T1000 (cell line): ENCODE measurements around the gene SPEM3.

Experiments
- DNase-seq: peaks from one replicate; lab custom pipeline; 2025; ENCODE audit warnings: mixed read lengths; lab: John Stamatoyannopoulos, UW

Gene SPEM3

DNA sequence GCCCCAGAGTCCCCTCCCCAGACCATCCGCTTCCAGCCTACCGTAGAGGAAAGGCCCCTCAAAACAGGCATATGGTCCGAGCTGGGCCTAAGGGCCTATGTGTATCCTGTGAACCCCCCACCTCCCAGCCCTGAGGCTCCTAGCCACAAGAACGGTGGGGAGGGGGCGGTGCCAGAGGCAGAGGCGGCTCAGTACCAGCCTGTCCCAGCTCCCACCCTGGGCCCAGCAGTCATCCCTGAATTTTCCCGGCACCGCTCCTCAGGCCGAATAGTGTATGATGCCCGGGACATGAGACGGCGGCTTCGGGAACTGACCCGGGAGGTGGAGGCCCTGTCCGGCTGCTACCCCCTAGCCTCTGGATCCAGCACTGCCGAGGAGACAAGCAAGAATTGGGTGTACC is 7.5 kb upstream of the SPEM3 start:
- no peak for DNase-seq

DNA sequence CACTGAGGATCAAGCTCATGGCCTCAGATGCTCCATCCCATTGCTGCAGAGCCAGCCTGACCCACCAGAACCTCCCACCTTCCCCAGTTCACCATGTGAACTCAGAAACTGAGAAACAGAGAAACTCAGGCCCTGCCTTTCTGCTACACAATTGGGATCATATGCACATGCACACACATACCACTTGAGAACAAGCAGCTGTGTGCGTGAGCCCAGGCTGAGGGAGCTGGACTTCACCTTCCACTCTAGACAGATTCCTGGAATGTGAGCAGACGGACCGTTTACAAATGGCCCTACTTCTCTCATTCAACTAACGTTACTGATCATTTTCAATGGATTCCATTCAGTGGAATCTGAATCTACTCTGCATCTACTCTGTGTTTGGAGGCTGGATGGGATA is 5.0 kb upstream of the SPEM3 start:
- no peak for DNase-seq

GRCh38 chr17:7425316-7425715 is 3.3 kb upstream of the SPEM3 start, which contains the start of gene SPEM2:
SPEM2 (plus strand) TSS chr17:7425616; CDS start chr17:7425689, 73 bp downstream.
- DNase-seq: no peak

DNA sequence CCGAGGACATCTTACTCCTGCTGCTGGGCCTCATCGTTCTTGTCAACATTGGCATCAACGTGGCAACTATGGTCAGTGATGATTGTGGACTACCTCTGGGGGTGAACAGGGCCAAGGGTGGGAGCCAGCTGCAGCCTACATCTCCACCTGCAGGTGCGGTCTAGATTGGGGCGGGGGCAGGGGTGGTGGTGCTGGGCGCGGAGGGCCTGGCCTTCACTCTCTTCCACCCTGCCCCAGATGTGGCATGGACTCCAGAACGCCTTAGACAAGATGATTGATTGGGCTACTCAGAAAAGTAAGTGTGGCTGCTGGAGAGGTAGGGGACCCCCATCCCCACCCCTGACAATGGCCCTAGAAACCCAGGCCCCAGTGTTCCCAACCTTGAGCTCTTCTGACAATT is 2.9 kb upstream of the SPEM3 start:
- no peak for DNase-seq

- DNase-seq: no peak
These were observed 2.3 kb upstream of the SPEM3 start for GRCh38 chr17:7426203-7426863.

DNA sequence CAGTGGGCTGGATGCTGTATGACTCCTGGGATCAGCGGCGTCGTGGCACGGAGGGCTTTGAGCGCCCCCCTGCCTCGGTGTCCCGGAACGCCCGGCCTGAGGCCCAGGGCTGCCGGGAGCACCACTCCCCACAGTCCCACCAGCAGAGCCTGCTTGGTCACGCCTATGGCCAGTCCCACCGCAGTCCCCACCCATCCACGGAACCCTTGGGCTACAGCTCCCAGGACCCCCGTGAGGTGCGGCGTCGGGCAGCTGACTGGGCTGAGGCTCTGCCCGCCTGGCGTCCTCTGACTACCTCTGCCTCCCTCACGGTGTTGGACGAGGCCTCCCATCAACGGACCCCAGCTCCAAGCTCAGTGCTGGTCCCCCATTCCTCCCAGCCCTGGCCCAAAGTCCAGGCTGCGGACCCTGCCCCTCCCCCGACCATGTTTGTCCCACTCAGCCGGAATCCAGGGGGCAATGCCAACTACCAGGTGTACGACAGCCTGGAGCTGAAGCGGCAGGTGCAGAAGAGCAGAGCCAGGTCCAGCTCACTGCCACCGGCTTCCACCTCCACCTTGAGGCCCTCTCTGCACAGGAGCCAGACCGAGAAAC is 1.7 kb upstream of the SPEM3 start:
- no peak for DNase-seq

- DNase-seq: no peak
These were observed 1.1 kb upstream of the SPEM3 start for GRCh38 chr17:7427549-7427948.

DNA sequence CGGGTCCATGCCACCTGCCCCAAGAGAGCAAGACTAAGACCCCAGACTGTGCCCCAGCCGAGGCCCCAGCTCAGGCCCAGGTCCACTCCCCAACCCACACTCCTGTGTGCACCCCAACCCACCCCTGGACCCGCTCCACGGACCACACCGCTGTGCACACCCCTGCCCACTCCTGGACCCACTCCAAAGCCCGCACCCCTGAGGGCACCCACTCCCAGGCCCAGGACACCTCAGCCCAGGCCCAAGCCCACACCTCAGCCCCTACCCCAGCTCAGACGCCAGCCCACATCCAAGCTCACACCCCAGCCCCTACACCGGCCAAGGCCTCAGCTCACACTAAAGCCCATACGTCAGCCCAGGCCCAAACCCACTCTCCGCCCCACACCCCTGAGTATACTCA is 1.1 kb downstream of the SPEM3 start:
- DNase-seq: no peak

- DNase-seq: no peak
These were observed 2.6 kb downstream of the SPEM3 start for GRCh38 chr17:7431231-7431630.

- DNase-seq: no peak
These were observed 3.6 kb downstream of the SPEM3 start for GRCh38 chr17:7432296-7432695.

DNA sequence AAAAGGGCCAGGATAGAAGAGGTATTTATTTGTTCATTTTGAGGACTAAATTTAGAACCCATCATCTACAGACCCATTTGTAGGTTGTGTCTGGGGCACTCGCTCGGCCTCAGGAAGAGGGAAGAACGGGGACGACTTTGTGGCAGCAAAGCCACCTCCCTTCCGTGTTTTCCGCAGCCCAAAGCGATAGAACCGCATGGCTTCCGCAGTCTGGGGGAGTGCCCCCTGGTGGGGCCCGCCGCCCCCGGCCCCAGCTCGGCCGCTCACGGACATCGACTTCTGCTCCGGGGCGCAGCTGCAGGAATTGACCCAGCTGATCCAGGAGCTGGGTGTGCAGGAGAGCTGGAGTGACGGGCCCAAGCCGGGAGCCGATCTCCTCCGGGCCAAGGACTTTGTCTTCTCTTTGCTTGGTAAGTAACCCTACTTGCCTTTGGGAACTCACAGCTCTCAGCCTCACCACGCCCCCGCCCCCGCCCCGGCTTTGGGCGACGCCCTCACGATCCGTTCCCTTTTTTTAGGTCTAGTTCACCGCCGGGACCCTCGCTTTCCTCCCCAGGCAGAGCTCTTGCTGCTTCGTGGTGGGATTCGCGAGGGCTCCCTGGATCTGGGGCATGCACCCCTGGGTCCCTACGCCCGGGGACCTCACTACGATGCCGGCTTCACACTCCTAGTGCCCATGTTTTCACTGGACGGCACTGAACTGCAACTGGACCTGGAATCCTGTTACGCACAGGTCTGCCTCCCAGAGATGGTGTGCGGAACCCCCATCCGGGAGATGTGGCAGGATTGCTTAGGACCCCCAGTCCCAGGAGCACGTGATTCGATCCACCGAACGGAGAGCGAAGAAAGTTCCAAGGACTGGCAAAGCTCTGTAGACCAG is 7.3 kb downstream of the SPEM3 start:
- no peak for DNase-seq

GRCh38 chr17:7436556-7437368 is 8.1 kb downstream of the SPEM3 start:
- DNase-seq: peak; percentile 74

- no peak for DNase-seq
These were observed 8.8 kb downstream of the SPEM3 start for GRCh38 chr17:7437369-7437863.

- DNase-seq: no peak
These were observed 9.4 kb downstream of the SPEM3 start for GRCh38 chr17:7437950-7438614.

- DNase-seq: no peak
These were observed 10.2 kb downstream of the SPEM3 start for GRCh38 chr17:7438656-7439460.

DNA sequence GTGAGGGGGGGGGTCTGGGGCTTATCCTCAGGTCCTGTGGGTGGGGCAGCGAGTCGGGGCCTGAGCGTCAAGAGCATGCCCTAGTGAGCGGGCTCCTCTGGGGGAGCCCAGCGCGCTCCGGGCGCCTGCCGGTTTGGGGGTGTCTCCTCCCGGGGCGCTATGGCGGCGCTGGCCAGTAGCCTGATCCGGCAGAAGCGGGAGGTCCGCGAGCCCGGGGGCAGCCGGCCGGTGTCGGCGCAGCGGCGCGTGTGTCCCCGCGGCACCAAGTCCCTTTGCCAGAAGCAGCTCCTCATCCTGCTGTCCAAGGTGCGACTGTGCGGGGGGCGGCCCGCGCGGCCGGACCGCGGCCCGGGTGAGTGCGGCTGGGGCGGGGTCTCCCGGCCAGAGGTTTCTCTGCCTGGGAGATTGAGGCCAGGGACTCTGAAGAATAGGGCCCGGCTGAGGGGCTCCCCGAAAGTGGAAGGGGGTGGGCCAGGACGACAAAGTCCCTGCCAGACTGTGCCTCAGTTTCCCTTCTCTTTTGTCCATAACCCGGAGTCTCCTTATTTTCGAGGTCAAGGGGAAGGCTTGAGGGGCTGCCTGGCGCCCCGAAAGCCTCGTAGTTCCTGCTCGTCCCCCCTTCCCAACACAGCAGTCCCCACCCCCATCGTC is 10.9 kb downstream of the SPEM3 start, which contains the start of gene FGF11:
FGF11 (plus strand) TSS at position 51 of the 651 bp plus-strand sequence; CDS start at position 160, 109 bp downstream.
- DNase-seq: no peak

- no peak for DNase-seq
These were observed 11.6 kb downstream of the SPEM3 start for GRCh38 chr17:7440113-7440833.

GRCh38 chr17:7440834-7441195 is 12.2 kb downstream of the SPEM3 start:
- no peak for DNase-seq

GRCh38 chr17:7441266-7441665 is 12.6 kb downstream of the SPEM3 start:
- no peak for DNase-seq
